Erythroblast (primary cell): ENCODE data around the gene ZNF618.

Experiments used
- GATA1 ChIP-seq: IDR thresholded peaks from 2 replicates; pipeline ENCODE4 v1.6.1; 2011; ENCODE audit warnings: low read depth, mild to moderate bottlenecking, control low read depth, low read length, moderate library complexity
- POLR2A ChIP-seq: IDR thresholded peaks from 2 replicates; pipeline ENCODE4 v1.6.1; 2011; ENCODE audit warnings: mild to moderate bottlenecking, low read length

DNA sequence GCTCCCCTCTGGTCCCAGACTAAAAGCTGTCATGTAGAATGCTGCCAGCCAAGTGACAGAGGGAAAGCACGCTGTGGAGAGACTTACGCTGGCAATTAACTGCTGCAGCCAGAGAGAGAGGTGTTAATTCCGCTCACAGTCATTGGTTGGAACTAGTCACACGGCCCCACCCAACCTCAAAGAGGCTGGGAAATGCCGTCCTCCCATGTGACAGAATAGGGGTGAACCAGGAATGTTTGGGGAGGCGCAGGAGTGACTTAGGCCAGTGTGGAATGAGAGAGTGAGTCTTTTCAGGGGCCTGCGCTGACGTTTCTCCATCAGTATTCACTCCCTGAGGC is 114.4 kb downstream of the ZNF618 start:
- TF ChIP-seq POLR2A (no peak), GATA1 (no peak)
